Measurements from ENCODE around the gene TRAIP. TPM values are rescaled to one million over a fixed set of nuclear protein-coding genes. Genes with fewer than 3 reads are reported as not detected.

Gene TRAIP
- total RNA-seq, 1 experiment from 2014 or later = 17.8 TPM

DNA sequence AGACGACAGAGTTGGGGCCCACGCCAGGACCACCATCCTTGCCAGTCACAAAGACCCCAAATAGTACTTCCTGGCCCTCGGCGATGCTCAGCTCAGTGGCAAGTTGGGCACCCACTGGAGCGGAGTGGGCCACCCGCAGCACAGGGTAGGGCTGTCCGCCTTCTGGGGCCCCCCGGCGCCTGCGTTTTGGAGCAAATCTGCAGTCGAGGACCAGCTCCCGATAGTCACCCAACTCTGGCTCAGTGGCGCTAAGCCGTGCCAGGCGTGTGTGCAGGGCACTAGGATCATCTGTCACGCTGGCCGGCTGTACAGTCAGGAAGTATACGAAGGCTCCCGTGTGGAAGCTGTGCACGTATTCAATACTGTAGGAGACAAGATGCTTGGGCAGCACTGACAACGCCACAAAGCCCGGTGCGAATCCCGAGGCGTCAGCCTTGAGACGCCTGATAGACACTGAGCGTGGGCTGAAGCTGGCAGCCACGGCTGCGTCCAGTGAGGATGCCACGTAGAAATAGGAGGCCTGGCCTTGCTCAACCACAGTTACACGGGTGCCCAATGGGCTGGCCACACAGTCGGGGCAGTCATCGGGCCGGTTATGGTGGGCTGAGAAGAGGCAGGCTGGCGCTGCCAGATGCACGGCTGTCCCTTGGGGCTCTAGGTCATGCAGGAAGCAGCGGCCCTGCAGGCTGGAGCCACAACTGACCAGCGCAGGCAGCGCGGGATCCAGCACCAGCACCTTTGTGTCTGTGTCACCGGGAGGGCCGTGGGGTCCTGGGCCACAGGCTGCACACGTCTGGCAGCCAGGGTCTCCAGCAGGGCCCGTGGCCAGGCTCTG is 46.4 kb upstream of the TRAIP start:
- no peak for TF ChIP-seq EZH2 (IDR thresholded peaks at IDR 0.05; ENCODE audit: borderline replicate concordance, low read depth, low read length, poor library complexity, severe bottlenecking)
- TF ChIP-seq, protein P1, sequence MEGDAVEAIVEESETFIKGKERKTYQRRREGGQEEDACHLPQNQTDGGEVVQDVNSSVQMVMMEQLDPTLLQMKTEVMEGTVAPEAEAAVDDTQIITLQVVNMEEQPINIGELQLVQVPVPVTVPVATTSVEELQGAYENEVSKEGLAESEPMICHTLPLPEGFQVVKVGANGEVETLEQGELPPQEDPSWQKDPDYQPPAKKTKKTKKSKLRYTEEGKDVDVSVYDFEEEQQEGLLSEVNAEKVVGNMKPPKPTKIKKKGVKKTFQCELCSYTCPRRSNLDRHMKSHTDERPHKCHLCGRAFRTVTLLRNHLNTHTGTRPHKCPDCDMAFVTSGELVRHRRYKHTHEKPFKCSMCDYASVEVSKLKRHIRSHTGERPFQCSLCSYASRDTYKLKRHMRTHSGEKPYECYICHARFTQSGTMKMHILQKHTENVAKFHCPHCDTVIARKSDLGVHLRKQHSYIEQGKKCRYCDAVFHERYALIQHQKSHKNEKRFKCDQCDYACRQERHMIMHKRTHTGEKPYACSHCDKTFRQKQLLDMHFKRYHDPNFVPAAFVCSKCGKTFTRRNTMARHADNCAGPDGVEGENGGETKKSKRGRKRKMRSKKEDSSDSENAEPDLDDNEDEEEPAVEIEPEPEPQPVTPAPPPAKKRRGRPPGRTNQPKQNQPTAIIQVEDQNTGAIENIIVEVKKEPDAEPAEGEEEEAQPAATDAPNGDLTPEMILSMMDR (conservative IDR thresholded peaks at IDR 0.05; ENCODE audit: low read depth, low read length) = no peak
- Histone ChIP-seq H3K4me3 (ENCODE audit: low read depth, low read length, poor library complexity, severe bottlenecking) (no peak overlapping the region), H3K36me3 (ENCODE audit: insufficient read depth, low read length, poor library complexity, severe bottlenecking) (no peaks in the 10 kb centered on the region), H3K9me3 (ENCODE audit: low read depth, low read length, poor library complexity, severe bottlenecking) (no peaks in the 10 kb centered on the region), H3K27ac (ENCODE audit: low read depth, low read length, poor library complexity, severe bottlenecking) (no peak overlapping the region), H3K27me3 (replicated peaks; ENCODE audit: insufficient read depth, low read depth, low read length, poor library complexity) (no peaks in the 10 kb centered on the region), H3K4me1 (ENCODE audit: insufficient read depth, low read length, poor library complexity, severe bottlenecking) (no peaks in the 10 kb centered on the region)
- POLR2A ChIA-PET (ENCODE audit: low non-redundant PET) = no interaction called here
- CTCF ChIA-PET = interaction anchor here (0.5 kb wide), 1 partner anchor 64 kb away, joined by 4 read pairs; no protein-coding TSS in a partner anchor
- DNase-seq (ENCODE audit: low spot score) = no peak
- no TSS peak for BruUV-seq (replicated peaks)
- intact Hi-C loops (cut with micrococcal nuclease; ENCODE audit: unreplicated experiment) = loop anchor here (10.0 kb wide), 1 partner anchor 58 kb away; no protein-coding TSS in a partner anchor

DNA sequence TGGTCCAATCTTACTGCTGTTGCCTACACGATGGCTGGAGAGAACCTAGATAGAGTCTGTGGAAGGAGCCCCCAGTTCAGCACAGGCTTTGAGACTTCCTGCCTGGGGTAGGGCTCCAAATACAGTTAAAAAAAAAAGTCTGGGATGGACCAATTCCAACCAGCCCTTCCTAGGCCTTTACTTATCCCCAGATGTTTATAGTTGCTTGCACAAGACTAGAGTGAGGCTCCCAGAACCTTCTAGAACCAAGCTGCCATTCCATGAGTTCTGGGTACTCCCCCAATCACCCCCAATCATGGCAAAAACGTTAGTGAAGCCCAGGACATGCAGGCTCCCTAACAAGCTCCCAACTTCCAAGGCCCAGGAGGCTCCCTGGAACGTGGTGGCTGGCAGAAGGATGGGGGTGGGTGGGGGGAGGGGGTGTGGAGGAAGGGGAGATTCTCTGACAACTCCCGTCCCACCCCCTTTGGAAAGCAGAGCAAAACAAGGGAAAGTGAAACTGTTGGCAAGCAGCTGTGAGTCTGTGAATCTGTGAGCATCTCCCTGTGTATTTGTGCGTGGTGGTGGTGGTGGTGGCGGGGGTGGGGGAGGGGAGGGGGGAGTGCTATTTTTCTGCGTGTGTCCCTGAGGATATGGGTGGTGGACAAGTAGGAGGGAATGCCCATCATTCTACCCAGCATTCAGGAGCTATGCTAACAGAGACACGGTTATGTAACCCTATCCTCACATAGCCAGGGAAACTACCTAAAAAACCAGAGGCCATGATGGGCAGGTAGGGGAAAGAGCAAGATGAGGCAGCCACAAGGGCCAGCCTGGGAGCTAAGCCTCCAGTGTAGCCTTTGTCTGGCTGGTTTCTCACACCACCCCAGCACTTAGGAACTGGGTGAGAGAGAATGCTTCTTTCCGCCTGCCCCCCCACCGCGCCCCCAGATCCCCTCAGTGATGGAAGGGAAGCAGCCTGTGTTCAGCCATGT is 45.3 kb upstream of the TRAIP start:
- ChIA-PET CTCF (interaction anchor here (1.4 kb wide), 1 partner anchor 99 kb away, joined by 5 read pairs; the partner anchor contains the start of gene INKA1), POLR2A (ENCODE audit: low non-redundant PET) (no interaction called here)
- Histone ChIP-seq H3K4me3 (ENCODE audit: low read depth, low read length, poor library complexity, severe bottlenecking) (no peak overlapping the region), H3K9me3 (ENCODE audit: low read depth, low read length, poor library complexity, severe bottlenecking) (no peaks in the 10 kb centered on the region), H3K4me1 (ENCODE audit: insufficient read depth, low read length, poor library complexity, severe bottlenecking) (no peaks in the 10 kb centered on the region), H3K36me3 (ENCODE audit: insufficient read depth, low read length, poor library complexity, severe bottlenecking) (no peaks in the 10 kb centered on the region), H3K27ac (ENCODE audit: low read depth, low read length, poor library complexity, severe bottlenecking) (no peak overlapping the region), H3K27me3 (replicated peaks; ENCODE audit: insufficient read depth, low read depth, low read length, poor library complexity) (no peaks in the 10 kb centered on the region)
- DNase-seq (ENCODE audit: low spot score) = no peak
- BruUV-seq (replicated peaks) = no TSS peak
- no peak for TF ChIP-seq EZH2 (IDR thresholded peaks at IDR 0.05; ENCODE audit: borderline replicate concordance, low read depth, low read length, poor library complexity, severe bottlenecking)
- TF ChIP-seq, protein P1 (conservative IDR thresholded peaks at IDR 0.05; ENCODE audit: low read depth, low read length) = no peak
- intact Hi-C loops (cut with micrococcal nuclease; ENCODE audit: unreplicated experiment) = loop anchor here (10.0 kb wide), 1 partner anchor 57 kb away; no protein-coding TSS in a partner anchor

DNA sequence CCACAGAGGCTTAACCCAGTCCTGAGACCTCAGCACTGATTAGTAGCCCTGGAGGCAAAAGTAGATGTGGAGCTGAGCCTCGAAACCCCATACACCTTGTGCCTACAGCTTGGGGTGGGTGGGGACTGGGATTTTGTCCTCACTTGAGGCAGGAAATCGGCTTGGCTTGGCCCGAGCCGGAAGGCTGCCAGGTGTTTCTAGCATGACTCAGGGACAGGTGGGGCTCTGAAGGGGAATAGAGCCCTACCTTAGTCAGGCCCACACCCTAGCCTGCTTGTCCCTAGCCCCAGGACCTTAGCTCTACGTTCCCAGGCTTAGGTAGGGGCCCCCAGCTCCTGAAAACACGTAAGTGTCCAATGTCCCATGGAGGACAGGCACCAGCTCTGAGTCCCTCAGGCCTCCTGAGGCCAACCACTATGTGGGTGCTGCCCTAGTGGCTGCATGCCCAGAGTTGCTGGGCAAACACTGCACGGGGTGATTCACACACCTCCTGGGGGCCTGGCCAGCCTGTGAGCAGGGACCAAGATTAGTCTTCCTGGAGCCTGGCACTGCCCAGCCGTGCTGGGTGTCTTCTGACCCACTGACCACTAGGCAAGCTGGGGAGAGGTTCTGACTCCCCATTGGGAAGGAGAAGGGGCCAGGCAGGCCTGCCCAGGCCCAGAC is 44.3 kb upstream of the TRAIP start:
- no peak for TF ChIP-seq EZH2 (IDR thresholded peaks at IDR 0.05; ENCODE audit: borderline replicate concordance, low read depth, low read length, poor library complexity, severe bottlenecking)
- TF ChIP-seq, protein P1 (conservative IDR thresholded peaks at IDR 0.05; ENCODE audit: low read depth, low read length) = no peak
- Histone ChIP-seq H3K4me1 (ENCODE audit: insufficient read depth, low read length, poor library complexity, severe bottlenecking) (no peaks in the 10 kb centered on the region), H3K9me3 (ENCODE audit: low read depth, low read length, poor library complexity, severe bottlenecking) (no peaks in the 10 kb centered on the region), H3K27ac (ENCODE audit: low read depth, low read length, poor library complexity, severe bottlenecking) (no peak overlapping the region), H3K27me3 (replicated peaks; ENCODE audit: insufficient read depth, low read depth, low read length, poor library complexity) (no peaks in the 10 kb centered on the region), H3K36me3 (ENCODE audit: insufficient read depth, low read length, poor library complexity, severe bottlenecking) (no peaks in the 10 kb centered on the region), H3K4me3 (ENCODE audit: low read depth, low read length, poor library complexity, severe bottlenecking) (no peak overlapping the region)
- no peak for DNase-seq (ENCODE audit: low spot score)
- ChIA-PET POLR2A (ENCODE audit: low non-redundant PET) (no interaction called here), CTCF (interaction anchor here (0.7 to 1.4 kb wide), 2 partner anchors 98 to 199 kb away, joined by 3 to 5 read pairs; partner anchors contain the start of gene INKA1)
- no TSS peak for BruUV-seq (replicated peaks)
- intact Hi-C loops (cut with micrococcal nuclease; ENCODE audit: unreplicated experiment) = loop anchor here (10.0 kb wide), 1 partner anchor 56 kb away; no protein-coding TSS in a partner anchor

Measured in A673 (cell line).